ENCODE results near the gene KRT4. TPM values are rescaled to one million over a fixed set of nuclear protein-coding genes. Genes with fewer than 3 reads are reported as not detected.
A peak's percentile ranks its signal among the peaks of the same experiment; 100 is the strongest.

Gene KRT4
- polyA plus RNA-seq, 2 of the 4 experiments (the other 2 are of a cell fraction) = 2.1 to 12.8 TPM

GRCh38 chr12:52836491-52837412 lies 22.8 kb upstream of the KRT4 start:
- CTCF ChIA-PET = interaction anchor here (1.3 to 1.5 kb wide), 2 partner anchors 29 to 43 kb away, joined by 4 to 5 read pairs; no protein-coding TSS in a partner anchor

GRCh38 chr12:52836042-52836466 lies 22.1 kb upstream of the KRT4 start:
- TF ChIP-seq CEBPB (IDR thresholded peaks at IDR 0.05) (no peak), NPAS2 (CRISPR knock-in tag; IDR thresholded peaks at IDR 0.05; ENCODE audit: borderline replicate concordance) (no peak), POLR2A (IDR thresholded peaks at IDR 0.05; ENCODE audit: low read length) (no peak), HMGXB4 (CRISPR knock-in tag; IDR thresholded peaks at IDR 0.05; ENCODE audit: borderline replicate concordance) (no peak), CTCF (IDR thresholded peaks at IDR 0.05) (no peak), FOXS1 (CRISPR knock-in tag; IDR thresholded peaks at IDR 0.05) (no peak), POLR2AphosphoS2 (conservative IDR thresholded peaks at IDR 0.05; ENCODE audit: low read length) (no peak), KDM1A (IDR thresholded peaks at IDR 0.05; ENCODE audit: low read depth) (no peak)
- H3K4me1 ChIP-seq = peaks cover 13% of the 10 kb centered on the region; the same call in 2 of the 3 replicates
- ATAC-seq = no peak
- DNase-seq (ENCODE audit: low read depth in 1 of 2, low spot score in 1 of 2) = no peak
- H3K4me3 ChIP-seq = no peak overlapping the region
- FAIRE-seq = no peak
- CTCF ChIA-PET = interaction anchor here (1.1 to 1.5 kb wide), 4 partner anchors 15 to 148 kb away, joined by 3 to 5 read pairs (median 4); no protein-coding TSS in a partner anchor
- peak overlapping the region in 1 of 2 experiments; percentile 17; a peak in 1 of 6 replicates for H3K27ac ChIP-seq
- H3K4me2 ChIP-seq = no peak overlapping the region
- POLR2A ChIA-PET = no interaction called here
- H3K9me3 ChIP-seq = no peaks in the 10 kb centered on the region
- 79% methylated on average over 7 of the region's 7 CpGs for WGBS (ENCODE audit: missing lambda C conversion rate)

More at GRCh38 chr12:52836491-52837412, 22.8 kb upstream of the KRT4 start:
- ATAC-seq (peak in 1 of 2 experiments; percentile 14; a peak in 2 of 6 replicates), DNase-seq (ENCODE audit: low read depth in 1 of 2, low spot score in 1 of 2) (no peak), FAIRE-seq (no peak)
- TF ChIP-seq KDM1A (IDR thresholded peaks at IDR 0.05; ENCODE audit: low read depth) (no peak), HOXA7 (CRISPR knock-in tag; IDR thresholded peaks at IDR 0.05) (no peak), CEBPB (IDR thresholded peaks at IDR 0.05) (no peak), NFE2L2 (conservative IDR thresholded peaks at IDR 0.05; ENCODE audit: low read length) (no peak), TP53 (CRISPR knock-in tag; IDR thresholded peaks at IDR 0.05) (no peak)
- H3K4me2 ChIP-seq = no peak overlapping the region; the same call in 2 of the 3 replicates
- no peaks in the 10 kb centered on the region for H3K9me3 ChIP-seq
- peak overlapping the region in 1 of 2 experiments; percentile 17; a peak in 1 of 6 replicates for H3K27ac ChIP-seq
- H3K4me3 ChIP-seq = no peak overlapping the region
- WGBS (ENCODE audit: missing lambda C conversion rate) = 87% methylated on average over 9 of the region's 9 CpGs
- POLR2A ChIA-PET = no interaction called here
- H3K4me1 ChIP-seq = peaks cover 13% of the 10 kb centered on the region; the same call in 2 of the 3 replicates

GRCh38 chr12:52835271-52836041 lies 21.5 kb upstream of the KRT4 start:
- no peak for DNase-seq (ENCODE audit: low read depth in 1 of 2, low spot score in 1 of 2)
- H3K27ac ChIP-seq = peak overlapping the region in 1 of 2 experiments; percentile 17; a peak in 1 of 6 replicates
- no peak overlapping the region for H3K4me2 ChIP-seq
- FAIRE-seq = no peak
- H3K9me3 ChIP-seq = no peaks in the 10 kb centered on the region
- 81% methylated on average over 15 of the region's 15 CpGs for WGBS (ENCODE audit: missing lambda C conversion rate)
- H3K4me1 ChIP-seq = peaks cover 13% of the 10 kb centered on the region; the same call in 2 of the 3 replicates
- TF ChIP-seq E2F6 (IDR thresholded peaks at IDR 0.05; ENCODE audit: borderline replicate concordance, low read depth) (no peak), HOXB13 (CRISPR knock-in tag; IDR thresholded peaks at IDR 0.05; ENCODE audit: low read depth) (no peak), ESRRA (IDR thresholded peaks at IDR 0.05; ENCODE audit: borderline replicate concordance, low read length) (no peak)
- H3K4me3 ChIP-seq = no peak overlapping the region
- ATAC-seq = no peak
- CTCF ChIA-PET = interaction anchor here (1.1 to 1.9 kb wide), 6 partner anchors 14 to 148 kb away, joined by 3 to 7 read pairs (median 4); no protein-coding TSS in a partner anchor
- POLR2A ChIA-PET = no interaction called here

All from A549 (cell line).